IMR-90 (cell line): Measurements from ENCODE around the gene NPIPB2. TPM values are rescaled to one million over a fixed set of nuclear protein-coding genes. Genes with fewer than 3 reads are reported as not detected.
"Not testable (repeated sequence)": the region's sequence is repeated elsewhere in the genome, so short reads cannot be mapped to it uniquely, and the experiment has no call there.

Experiments used
- ATAC-seq: fragments of 200-7000 bp; cut with Tn5 transposase; 2 replicates; pipeline ENCODE4 v1.9.1; 2020; ENCODE audit warnings: low read depth, mild to moderate bottlenecking, moderate library complexity
- Bru-seq: library from RNA; stranded (reverse); fragments of 400-500 nt; gene quantifications from one replicate; lab custom pipeline; 2021; lab: Mats Ljungman, UMichigan
- BruChase-seq, 2 experiments: library from RNA; stranded (reverse); fragments of 400-500 nt; gene quantifications; one replicate each; lab custom pipeline; 2021; lab: Mats Ljungman, UMichigan
- BruUV-seq: library from RNA; stranded (reverse); fragments of 400-500 nt; replicated peaks from 2 replicates; lab custom pipeline; 2021; lab: Mats Ljungman, UMichigan
- CTCF ChIA-PET: fragments of 300-600 bp; formaldehyde crosslinking; extraction: SDS; loops from one replicate; lab custom pipeline; 2021; ENCODE audit warnings: antibody characterized with exemption; lab: Yijun Ruan, JAX
- POLR2A ChIA-PET: fragments of 300-600 bp; sonication (Branson Sonifier 250); formaldehyde crosslinking; loops from one replicate; lab custom pipeline; 2022; ENCODE audit warnings: antibody characterized with exemption; ENCODE audit not compliant: unreplicated experiment; lab: Charles Lee
- DNase-seq: peaks from one replicate; pipeline ENCODE4 v3.0.0; 2013
- H2AFZ ChIP-seq: replicated peaks from 2 replicates; pipeline ENCODE3; 2013; ENCODE audit warnings: low read length, mild to moderate bottlenecking; ENCODE audit not compliant: poor library complexity
- H2AK5ac ChIP-seq: 2 replicates; pipeline ENCODE4 v1.6.1; 2013; ENCODE audit warnings: low read depth, low read length, inconsistent platforms
- H2AK9ac ChIP-seq: replicated peaks from 2 replicates; pipeline ENCODE3; 2013; ENCODE audit warnings: mild to moderate bottlenecking, low read depth, low read length, moderate library complexity; ENCODE audit not compliant: poor library complexity
- H2BK120ac ChIP-seq: 2 replicates; pipeline ENCODE4 v1.6.1; 2013; ENCODE audit warnings: low read depth, low read length, inconsistent platforms
- H2BK15ac ChIP-seq: 3 replicates; pipeline ENCODE4 v1.6.1; 2013; ENCODE audit warnings: low read depth, low read length, inconsistent platforms
- H2BK20ac ChIP-seq: 2 replicates; pipeline ENCODE4 v1.6.1; 2013; ENCODE audit warnings: low read depth, mild to moderate bottlenecking, inconsistent platforms, low read length, moderate library complexity
- H2BK5ac ChIP-seq: 2 replicates; pipeline ENCODE4 v1.6.1; 2013; ENCODE audit warnings: mild to moderate bottlenecking, low read depth, low read length, inconsistent platforms; ENCODE audit not compliant: poor library complexity, severe bottlenecking
- H3K14ac ChIP-seq: replicated peaks from 2 replicates; pipeline ENCODE4 v1.6.1; 2013; ENCODE audit warnings: low read depth, low read length, inconsistent platforms
- H3K18ac ChIP-seq: 2 replicates; pipeline ENCODE4 v1.6.1; 2013; ENCODE audit warnings: low read depth, low read length, control low read depth
- H3K23ac ChIP-seq: 2 replicates; pipeline ENCODE4 v1.6.1; 2013; ENCODE audit warnings: low read depth, low read length, inconsistent platforms
- H3K27ac ChIP-seq: 2 replicates; pipeline ENCODE4 v1.5.1; 2013; ENCODE audit warnings: mild to moderate bottlenecking, control low read depth, low read length; ENCODE audit not compliant: insufficient read depth
- H3K27me3 ChIP-seq: 2 replicates; pipeline ENCODE4 v1.6.1; 2013; ENCODE audit warnings: low read length; ENCODE audit not compliant: control insufficient read depth, insufficient read depth
- H3K36me3 ChIP-seq: 2 replicates; pipeline ENCODE4 v1.6.1; 2013; ENCODE audit warnings: low read length, mixed read lengths; ENCODE audit not compliant: control insufficient read depth, insufficient read depth
- H3K4ac ChIP-seq: 2 replicates; pipeline ENCODE4 v1.6.1; 2013; ENCODE audit warnings: low read depth, low read length, inconsistent platforms
- H3K4me1 ChIP-seq: 2 replicates; pipeline ENCODE4 v1.6.1; 2013; ENCODE audit warnings: low read length, mixed read lengths; ENCODE audit not compliant: control insufficient read depth, insufficient read depth
- H3K4me2 ChIP-seq: 2 replicates; pipeline ENCODE4 v1.6.1; 2013; ENCODE audit warnings: low read depth, mild to moderate bottlenecking, control low read depth, low read length, moderate library complexity
- H3K4me3 ChIP-seq: 2 replicates; pipeline ENCODE4 v1.5.1; 2013; ENCODE audit warnings: low read depth, mild to moderate bottlenecking, control low read depth, low read length, moderate library complexity; ENCODE audit not compliant: insufficient read depth
- H3K56ac ChIP-seq: 2 replicates; pipeline ENCODE4 v1.6.1; 2013; ENCODE audit warnings: low read length, inconsistent platforms; ENCODE audit not compliant: insufficient read depth; ENCODE audit errors: extremely low read depth
- H3K79me1 ChIP-seq, 2 experiments: 2 replicates each; pipeline ENCODE4 v1.6.1; 2013; ENCODE audit warnings: low read length in 2 of 2, inconsistent platforms in 1 of 2, low read depth in 1 of 2
- H3K9ac ChIP-seq: 2 replicates; pipeline ENCODE4 v1.6.1; 2013; ENCODE audit warnings: low read depth, low read length, control low read depth
- H3K9me1 ChIP-seq: 2 replicates; pipeline ENCODE4 v1.6.1; 2013; ENCODE audit warnings: low read length, inconsistent platforms; ENCODE audit not compliant: insufficient read depth
- H3K9me3 ChIP-seq: 2 replicates; pipeline ENCODE4 v1.6.1; 2013; ENCODE audit warnings: low read length; ENCODE audit not compliant: control insufficient read depth, insufficient read depth
- H4K20me1 ChIP-seq: 2 replicates; pipeline ENCODE4 v1.6.1; 2013; ENCODE audit warnings: low read length, inconsistent platforms; ENCODE audit not compliant: insufficient read depth
- H4K5ac ChIP-seq: 2 replicates; pipeline ENCODE4 v1.6.1; 2013; ENCODE audit warnings: mild to moderate bottlenecking, low read depth, low read length, control low read depth
- H4K8ac ChIP-seq, 2 experiments: 2 replicates each; pipeline ENCODE4 v1.6.1; 2013; ENCODE audit warnings: low read depth in 2 of 2, low read length in 2 of 2, control low read depth in 1 of 2, inconsistent platforms in 1 of 2
- H4K91ac ChIP-seq: 2 replicates; pipeline ENCODE4 v1.6.1; 2013; ENCODE audit warnings: low read depth, low read length, inconsistent platforms; ENCODE audit not compliant: insufficient read depth
- WGBS, 2 experiments: methylation state at CpG; one replicate each; pipeline versions ENCODE4 v1.1.5 to v1.1.7; 2013; ENCODE audit warnings: missing lambda C conversion rate in 2 of 2; ENCODE audit not compliant: insufficient read length in 1 of 2; ENCODE audit errors: extremely low coverage in 2 of 2; 5-methylcytosine and 5-hydroxymethylcytosine counted together
- dilution Hi-C: fragments of 300-500 bp; cut with HindIII; formaldehyde crosslinking; loops from one replicate; pipeline ENCODE4 v1.14.3; 2018; ENCODE audit warnings: low sequenced_read_pairs; ENCODE audit not compliant: unreplicated experiment
- in situ Hi-C: fragments of 300-500 bp; cut with MboI; formaldehyde crosslinking; loops from 3 replicates; pipeline ENCODE4 v1.14.3; 2019; ENCODE audit warnings: low sequenced_read_pairs, inconsistent platforms, mixed read lengths
- intact Hi-C: fragments of 100-400 bp; cut with micrococcal nuclease; formaldehyde crosslinking; loops from 2 replicates; pipeline ENCODE4 v1.10.0; 2022
- long read RNA-seq: library from polyadenylated mRNA; unstranded; transcript quantifications from one replicate; pipeline ENCODE4 v2.0.0, GENCODE V29; 2021; ENCODE audit not compliant: unreplicated experiment
- polyA plus RNA-seq, 3 experiments: library from polyadenylated mRNA; depleted of rRNA; stranded (reverse); fragments of >200 nt; gene quantifications; 2 replicates each; pipeline ENCODE4 v1.2.3, GENCODE V29; 2012; ENCODE audit warnings: low replicate concordance in 1 of 3
- total RNA-seq: library from RNA; depleted of rRNA; stranded (reverse); fragments of >200 nt; gene quantifications from 2 replicates; pipeline ENCODE4 v1.2.3, GENCODE V29; 2012; rRNA removed

The NPIPB2 gene
- 1.4 and 2.2 TPM in 2 replicates for total RNA-seq
- 7.7 and 13.4 TPM in 2 replicates for polyA plus RNA-seq (2012; rRNA removed)
- 0.05 and 2.4 TPM in 2 replicates for polyA plus RNA-seq (2012; cell fraction: cytosol; rRNA removed)
- polyA plus RNA-seq (2012; cell fraction: nucleus; rRNA removed; ENCODE audit: low replicate concordance), result 15.8 and 57.1 TPM in 2 replicates
- Bru-seq, nascent RNA, result percentile 40 among the genes with signal in this experiment
- percentile 51 among the genes with signal in this experiment for BruChase-seq, experiment 1, labeled RNA remaining after a 6-hour chase
- BruChase-seq, experiment 2, labeled RNA remaining after a 2-hour chase, result percentile 47 among the genes with signal in this experiment
- long read RNA-seq, partial matches to known transcripts, result 0 of 1 reads
- long read RNA-seq, other reads (novel, unspliced or antisense), result 1 of 1 reads

DNA sequence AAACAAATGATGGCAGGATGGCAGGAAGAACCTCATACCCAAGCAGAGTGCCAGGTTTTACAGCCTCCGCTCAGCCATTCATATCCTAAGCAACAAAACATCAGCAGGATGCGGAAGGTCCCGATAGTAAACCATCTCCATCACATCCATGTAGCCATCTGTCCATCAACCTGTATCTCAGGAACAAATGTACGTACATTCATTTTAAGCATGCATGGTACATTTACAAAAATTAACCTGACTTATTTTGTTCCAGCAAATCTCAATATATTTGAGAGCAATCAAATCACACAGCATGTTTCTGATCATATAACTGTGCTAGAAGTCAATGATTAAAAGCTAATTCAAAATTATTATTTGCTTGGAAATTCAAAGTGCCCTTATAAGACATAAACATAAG, at the start of gene NPIPB2:
NPIPB2 (minus strand) TSS at position 101 of the 400 bp plus-strand sequence; CDS start at position 101, 0 bp downstream.
- DNase-seq, BruUV-seq, POLR2A ChIA-PET: not testable (repeated sequence)

More for the DNA sequence above, at the start of gene NPIPB2:
- H3K9me1 ChIP-seq, in situ Hi-C loops, H2BK120ac ChIP-seq, H3K14ac ChIP-seq, H3K79me1 ChIP-seq, intact Hi-C loops, H3K18ac ChIP-seq, H3K4ac ChIP-seq, H4K91ac ChIP-seq, H2AFZ ChIP-seq, H2BK20ac ChIP-seq, H3K27me3 ChIP-seq, H4K5ac ChIP-seq, H3K9me3 ChIP-seq, H4K8ac ChIP-seq, H3K4me2 ChIP-seq, H2AK9ac ChIP-seq, H3K27ac ChIP-seq, H3K9ac ChIP-seq, ATAC-seq, H3K4me3 ChIP-seq, H3K56ac ChIP-seq, dilution Hi-C loops, CTCF ChIA-PET, H2AK5ac ChIP-seq, H3K23ac ChIP-seq, H2BK5ac ChIP-seq, H3K36me3 ChIP-seq, H3K4me1 ChIP-seq, H4K20me1 ChIP-seq, H2BK15ac ChIP-seq: not testable (repeated sequence)
- WGBS, 2 experiments, result no CpG with 5 or more reads among the region's 4 CpGs
